GM18951 (cell line): ENCODE data around the gene TMEM42.

Experiments
- POLR2A ChIP-seq: IDR thresholded peaks from 4 replicates; pipeline ENCODE4 v1.6.1; 2011; ENCODE audit warnings: mild to moderate bottlenecking; ENCODE audit not compliant: insufficient read length, insufficient read depth; ENCODE audit errors: extremely low read depth
- in situ Hi-C: fragments of 300-500 bp; cut with MboI; formaldehyde crosslinking; loops from one replicate; pipeline ENCODE4 v1.12.0; 2022; ENCODE audit warnings: low sequenced_read_pairs, mixed read lengths, inconsistent platforms; ENCODE audit not compliant: unreplicated experiment

The TMEM42 gene

GRCh38 chr3:44906997-44907396 is 45.3 kb downstream of the TMEM42 start:
- no peak for TF ChIP-seq POLR2A
- in situ Hi-C loops, result no loop called here

GRCh38 chr3:44907612-44908011 is 45.9 kb downstream of the TMEM42 start:
- no peak for TF ChIP-seq POLR2A
- in situ Hi-C loops, result no loop called here

GRCh38 chr3:44909063-44909462 is 47.4 kb downstream of the TMEM42 start:
- TF ChIP-seq POLR2A, result no peak
- in situ Hi-C loops, result no loop called here

- TF ChIP-seq POLR2A, result no peak
- in situ Hi-C loops, result no loop called here
Observed at GRCh38 chr3:44910693-44911092, 49.0 kb downstream of the TMEM42 start.

- in situ Hi-C loops, result no loop called here
- TF ChIP-seq POLR2A, result no peak
Observed at GRCh38 chr3:44913868-44914468, 52.3 kb downstream of the TMEM42 start.

- in situ Hi-C loops, result no loop called here
Observed at GRCh38 chr3:44914936-44915335, 53.2 kb downstream of the TMEM42 start.

More at GRCh38 chr3:44914936-44915335, 53.2 kb downstream of the TMEM42 start:
- TF ChIP-seq POLR2A, result no peak
